PFSK-1 (cell line): ENCODE measurements around the gene NT5M.

Experiments used
- FOXP2 ChIP-seq: optimal IDR thresholded peaks from 2 replicates; pipeline ENCODE3; 2011; ENCODE audit warnings: borderline replicate concordance, control low read depth, inconsistent platforms; ENCODE audit not compliant: insufficient read depth; ENCODE audit errors: extremely low read length, extremely low read depth
- POLR2AphosphoS5 ChIP-seq: IDR thresholded peaks from 2 replicates; pipeline ENCODE4 v1.6.1; 2012; ENCODE audit warnings: low read depth, mild to moderate bottlenecking, control low read depth, low read length, moderate library complexity
- REST ChIP-seq, 2 experiments: IDR thresholded peaks; 2 replicates each; pipeline versions ENCODE4 v1.6.1 to v1.8.0; 2011 to 2012; ENCODE audit warnings: low read depth in 2 of 2, low read length in 2 of 2, control low read depth in 1 of 2, inconsistent platforms in 1 of 2, mild to moderate bottlenecking in 1 of 2, moderate library complexity in 1 of 2; ENCODE audit not compliant: insufficient read depth in 1 of 2
- SIN3A ChIP-seq: IDR thresholded peaks from 2 replicates; pipeline ENCODE4 v1.6.1; 2012; ENCODE audit warnings: mild to moderate bottlenecking, low read length, moderate library complexity, borderline replicate concordance; ENCODE audit not compliant: insufficient read depth
- TAF1 ChIP-seq: IDR thresholded peaks from 2 replicates; pipeline ENCODE4 v1.6.1; 2012; ENCODE audit warnings: low read length, control low read depth, borderline replicate concordance; ENCODE audit not compliant: insufficient read depth

NT5M gene

GRCh38 chr17:17346428-17347233, 43.5 kb downstream of the NT5M start:
- no peak for TF ChIP-seq POLR2AphosphoS5
- TF ChIP-seq FOXP2, result no peak
- no peak for TF ChIP-seq REST (IDR thresholded peaks at IDR 0.05; ENCODE audit: insufficient read depth in 1 of 2, low read depth in 2 of 2, low read length in 2 of 2)
- no peak for TF ChIP-seq TAF1
- no peak for TF ChIP-seq SIN3A

GRCh38 chr17:17347234-17347955, 44.2 kb downstream of the NT5M start:
- TF ChIP-seq SIN3A (no peak), TAF1 (no peak), POLR2AphosphoS5 (no peak), REST (IDR thresholded peaks at IDR 0.05; ENCODE audit: insufficient read depth in 1 of 2, low read depth in 2 of 2, low read length in 2 of 2) (no peak), FOXP2 (no peak)

GRCh38 chr17:17347956-17348871, 45.0 kb downstream of the NT5M start:
- TF ChIP-seq FOXP2 (no peak), SIN3A (no peak), TAF1 (no peak), POLR2AphosphoS5 (no peak), REST (IDR thresholded peaks at IDR 0.05; ENCODE audit: insufficient read depth in 1 of 2, low read depth in 2 of 2, low read length in 2 of 2) (no peak)

- TF ChIP-seq FOXP2, result no peak
- TF ChIP-seq REST (IDR thresholded peaks at IDR 0.05; ENCODE audit: insufficient read depth in 1 of 2, low read depth in 2 of 2, low read length in 2 of 2), result no peak
- no peak for TF ChIP-seq SIN3A
- no peak for TF ChIP-seq TAF1
- TF ChIP-seq POLR2AphosphoS5, result no peak
These were observed 45.9 kb downstream of the NT5M start for GRCh38 chr17:17348872-17349723.
